ENCODE data around the gene NUDT19.

The NUDT19 gene

GRCh38 chr19:32750441-32751055 lies 58.9 kb downstream of the NUDT19 start:
- no peak overlapping the region for H3K4me3 ChIP-seq (ENCODE audit: low read length in 2 of 2)
- no peaks in the 10 kb centered on the region for H3K36me3 ChIP-seq (ENCODE audit: control insufficient read depth in 2 of 2, insufficient read depth in 2 of 2, low read length in 2 of 2)
- H3K9me3 ChIP-seq (ENCODE audit: control insufficient read depth in 2 of 2, low read length in 2 of 2): no peaks in the 10 kb centered on the region
- H3K27me3 ChIP-seq (ENCODE audit: control insufficient read depth in 2 of 2, insufficient read depth in 2 of 2, low read length in 2 of 2): peaks cover 0 to 3% of the 10 kb centered on the region in 2 donors
- H3K9ac ChIP-seq (ENCODE audit: low read depth in 1 of 2, low read length in 2 of 2): no peak overlapping the region
- H3K27ac ChIP-seq (ENCODE audit: low read depth in 2 of 2, low read length in 2 of 2): no peak overlapping the region
- H3K4me1 ChIP-seq (ENCODE audit: control insufficient read depth in 2 of 2, insufficient read depth in 2 of 2, low read length in 2 of 2): no peaks in the 10 kb centered on the region

- Histone ChIP-seq H3K27me3 (ENCODE audit: control insufficient read depth in 2 of 2, insufficient read depth in 2 of 2, low read length in 2 of 2) (peaks cover 0 to 3% of the 10 kb centered on the region in 2 donors), H3K9me3 (ENCODE audit: control insufficient read depth in 2 of 2, low read length in 2 of 2) (no peaks in the 10 kb centered on the region), H3K4me3 (ENCODE audit: low read length in 2 of 2) (no peak overlapping the region), H3K4me1 (ENCODE audit: control insufficient read depth in 2 of 2, insufficient read depth in 2 of 2, low read length in 2 of 2) (no peaks in the 10 kb centered on the region), H3K36me3 (ENCODE audit: control insufficient read depth in 2 of 2, insufficient read depth in 2 of 2, low read length in 2 of 2) (no peaks in the 10 kb centered on the region), H3K27ac (ENCODE audit: low read depth in 2 of 2, low read length in 2 of 2) (no peak overlapping the region), H3K9ac (ENCODE audit: low read depth in 1 of 2, low read length in 2 of 2) (no peak overlapping the region)
These were observed 59.4 kb downstream of the NUDT19 start for GRCh38 chr19:32751066-32751465.

- Histone ChIP-seq H3K9me3 (ENCODE audit: control insufficient read depth in 2 of 2, low read length in 2 of 2) (no peaks in the 10 kb centered on the region), H3K27me3 (ENCODE audit: control insufficient read depth in 2 of 2, insufficient read depth in 2 of 2, low read length in 2 of 2) (no peaks in the 10 kb centered on the region), H3K4me3 (ENCODE audit: low read length in 2 of 2) (no peak overlapping the region), H3K36me3 (ENCODE audit: control insufficient read depth in 2 of 2, insufficient read depth in 2 of 2, low read length in 2 of 2) (no peaks in the 10 kb centered on the region), H3K9ac (ENCODE audit: low read depth in 1 of 2, low read length in 2 of 2) (no peak overlapping the region), H3K4me1 (ENCODE audit: control insufficient read depth in 2 of 2, insufficient read depth in 2 of 2, low read length in 2 of 2) (no peaks in the 10 kb centered on the region), H3K27ac (ENCODE audit: low read depth in 2 of 2, low read length in 2 of 2) (no peak overlapping the region)
These were observed 65.6 kb downstream of the NUDT19 start for GRCh38 chr19:32757189-32757588.

Measured in mucosa of rectum (tissue), 2 donors.